NAMALWA (cell line): ENCODE results near the gene GLRA1.
"Not testable (repeated sequence)": the region's sequence is repeated elsewhere in the genome, so short reads cannot be mapped to it uniquely, and the experiment has no call there.

Experiments used
- DNase-seq: peaks from one replicate; pipeline ENCODE4 v3.0.0-alpha.2; 2015; ENCODE audit warnings: low spot score

Gene GLRA1

DNA sequence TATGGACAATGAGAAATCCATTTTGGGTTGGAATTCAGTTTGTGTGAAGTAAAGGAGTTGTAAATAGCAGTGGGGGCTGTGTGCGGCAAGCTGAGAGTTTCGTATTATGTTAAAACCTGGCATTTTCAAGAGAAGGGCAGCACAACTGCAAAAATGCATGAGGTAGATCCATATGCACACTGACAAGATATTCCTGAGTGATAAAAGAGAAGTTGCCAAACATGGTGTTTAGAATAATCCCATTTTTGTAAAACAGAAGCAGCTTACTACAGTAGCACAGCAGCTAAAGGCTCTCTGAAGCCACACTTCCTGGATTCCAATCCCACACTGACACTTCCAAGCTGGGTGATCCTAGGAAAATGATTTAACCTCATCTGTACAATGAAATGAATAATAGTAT lies 11.2 kb downstream of the GLRA1 start:
- DNase-seq: no peak

- no peak for DNase-seq
Measured at GRCh38 chr5:151912360-151912759, 12.3 kb downstream of the GLRA1 start.

DNA sequence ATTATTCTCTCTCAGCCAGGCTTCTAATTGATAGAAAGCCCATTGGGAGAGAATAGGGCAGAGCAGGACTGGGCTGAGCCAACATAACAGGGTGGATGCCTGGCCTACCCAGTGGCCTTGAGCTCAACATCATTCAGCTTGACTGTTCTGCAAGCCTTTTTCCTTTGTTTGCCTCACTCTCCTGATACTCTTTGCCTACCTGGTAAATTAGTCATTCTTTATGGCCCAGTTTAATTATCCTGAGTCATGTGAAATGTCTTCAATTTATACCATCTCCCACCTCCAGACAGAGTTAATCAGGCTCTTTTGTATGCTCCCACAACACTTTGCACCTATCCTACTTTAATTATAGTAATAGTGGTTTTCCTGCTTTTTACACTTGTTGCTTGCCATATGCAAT lies 13.6 kb downstream of the GLRA1 start:
- DNase-seq: no peak

- no peak for DNase-seq
Measured at GRCh38 chr5:151909628-151910027, 15.0 kb downstream of the GLRA1 start.

DNA sequence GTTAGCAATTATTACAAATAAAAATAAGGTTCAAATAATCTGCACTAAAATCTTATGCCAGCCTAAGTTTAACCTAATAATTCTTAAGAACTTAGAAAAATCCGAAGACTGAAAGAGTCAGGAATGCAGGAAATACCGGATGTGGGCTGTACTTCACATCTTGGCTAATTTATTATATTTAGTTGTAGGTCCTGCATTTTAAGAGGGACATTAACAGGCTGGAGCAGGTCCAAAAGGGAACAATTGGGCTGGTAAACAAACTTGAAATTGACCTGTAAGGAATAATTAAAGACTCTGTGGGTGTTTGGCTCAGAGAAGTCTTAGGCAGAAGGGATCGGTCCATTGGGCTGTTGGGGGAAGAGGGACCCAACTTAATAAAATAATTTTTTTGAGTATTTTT lies 18.4 kb downstream of the GLRA1 start:
- DNase-seq: no peak

DNA sequence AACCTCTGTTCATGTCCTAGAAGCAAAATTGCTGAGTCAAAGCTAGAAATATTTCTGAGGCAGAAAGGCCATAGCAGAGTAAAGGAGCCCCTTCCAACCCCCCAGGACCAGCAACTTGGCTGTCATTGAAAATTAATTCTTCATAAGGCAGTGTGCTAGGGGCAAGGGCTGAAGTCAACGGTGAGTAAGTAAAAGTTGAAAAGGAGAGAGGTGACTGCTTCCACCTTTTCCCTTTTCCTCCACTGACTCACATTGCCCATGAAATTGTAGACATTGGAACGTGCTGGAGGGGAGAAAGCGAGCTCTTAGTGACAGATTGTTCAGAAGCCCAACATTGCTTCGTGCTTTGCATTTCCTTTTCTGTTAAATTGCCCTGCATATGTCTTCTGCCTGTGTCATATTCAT lies 19.1 kb downstream of the GLRA1 start:
- no peak for DNase-seq

DNA sequence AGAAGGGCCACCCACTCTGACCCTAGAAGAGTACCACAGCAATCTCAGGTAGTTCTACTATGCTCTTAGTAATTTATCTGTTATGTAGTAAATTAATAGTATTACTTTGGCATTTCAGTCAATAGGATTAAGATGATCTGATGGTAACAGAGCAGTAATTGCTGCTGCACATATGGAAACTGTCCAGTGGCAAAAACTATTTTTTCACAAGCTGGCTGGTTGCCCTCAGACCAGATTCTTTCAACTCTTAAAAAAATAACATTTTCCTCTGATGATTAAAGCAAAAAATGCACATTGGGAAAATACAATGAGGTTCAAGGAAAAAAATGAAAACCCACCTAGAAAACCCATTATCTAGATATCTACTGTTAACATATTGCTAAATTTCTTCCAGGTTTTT lies 19.7 kb downstream of the GLRA1 start:
- DNase-seq: no peak

- no peak for DNase-seq
Measured at GRCh38 chr5:151904127-151904526, 20.5 kb downstream of the GLRA1 start.

DNA sequence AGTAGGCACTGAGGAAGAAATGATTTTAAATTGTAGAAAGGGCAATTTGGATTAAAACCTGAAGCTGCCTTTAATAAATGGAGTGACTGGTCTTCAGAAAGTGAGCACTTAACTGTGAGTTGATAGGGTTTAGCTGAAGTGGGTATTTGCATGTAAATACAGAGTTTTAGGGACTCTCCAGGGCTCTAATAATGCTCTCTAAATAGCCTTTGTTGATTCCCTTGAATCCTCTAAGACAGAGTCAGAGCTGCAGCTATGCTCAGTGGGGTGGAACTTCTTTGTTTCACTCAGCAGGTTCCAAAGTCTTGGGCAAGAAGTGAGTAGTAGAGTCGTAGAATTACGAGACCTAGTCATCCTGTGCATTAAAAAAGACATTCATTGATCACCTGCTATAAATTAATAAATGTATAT lies 21.4 kb downstream of the GLRA1 start:
- no peak for DNase-seq

DNA sequence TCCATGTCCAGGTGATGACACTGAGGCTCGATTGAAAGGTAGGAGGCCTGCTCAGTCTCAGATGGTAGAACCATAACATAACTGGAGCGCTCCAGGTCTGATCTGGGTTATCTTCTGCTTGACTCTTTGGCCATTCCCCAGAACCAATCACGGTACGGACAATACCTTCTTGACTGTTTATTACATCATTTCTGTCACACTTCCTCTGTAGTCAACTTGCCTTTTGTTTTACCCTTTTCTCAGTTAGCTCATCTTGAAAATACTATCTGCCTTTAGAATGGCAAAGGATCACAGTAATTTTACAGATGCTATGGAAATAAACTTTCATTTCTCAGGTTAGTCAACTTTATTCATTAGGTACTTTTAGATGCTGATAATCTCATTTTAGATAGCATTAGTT lies 22.4 kb downstream of the GLRA1 start:
- DNase-seq: no peak

DNA sequence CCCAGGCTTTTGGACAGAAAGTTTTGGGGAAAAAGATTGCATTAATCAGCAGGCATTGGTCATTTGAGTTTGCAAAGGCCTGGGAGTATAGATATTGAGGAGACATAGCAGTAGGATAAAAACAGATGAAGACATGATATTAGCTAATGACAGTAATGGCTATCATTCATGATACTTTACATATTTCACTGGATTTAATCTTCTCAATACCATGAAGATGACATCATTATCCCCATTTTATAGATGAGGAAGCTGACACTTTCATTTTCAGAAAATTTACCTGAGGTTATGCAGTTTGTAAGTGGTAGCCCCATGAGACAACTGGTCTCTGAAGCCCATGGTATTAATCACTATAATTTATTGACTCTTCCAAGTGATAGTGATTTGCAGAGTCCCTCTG lies 23.0 kb downstream of the GLRA1 start:
- no peak for DNase-seq

- no peak for DNase-seq
Measured at GRCh38 chr5:151900891-151901290, 23.8 kb downstream of the GLRA1 start.

- DNase-seq: no peak
Measured at GRCh38 chr5:151899399-151899798, 25.3 kb downstream of the GLRA1 start.

- no peak for DNase-seq
Measured at GRCh38 chr5:151897896-151898295, 26.8 kb downstream of the GLRA1 start.

DNA sequence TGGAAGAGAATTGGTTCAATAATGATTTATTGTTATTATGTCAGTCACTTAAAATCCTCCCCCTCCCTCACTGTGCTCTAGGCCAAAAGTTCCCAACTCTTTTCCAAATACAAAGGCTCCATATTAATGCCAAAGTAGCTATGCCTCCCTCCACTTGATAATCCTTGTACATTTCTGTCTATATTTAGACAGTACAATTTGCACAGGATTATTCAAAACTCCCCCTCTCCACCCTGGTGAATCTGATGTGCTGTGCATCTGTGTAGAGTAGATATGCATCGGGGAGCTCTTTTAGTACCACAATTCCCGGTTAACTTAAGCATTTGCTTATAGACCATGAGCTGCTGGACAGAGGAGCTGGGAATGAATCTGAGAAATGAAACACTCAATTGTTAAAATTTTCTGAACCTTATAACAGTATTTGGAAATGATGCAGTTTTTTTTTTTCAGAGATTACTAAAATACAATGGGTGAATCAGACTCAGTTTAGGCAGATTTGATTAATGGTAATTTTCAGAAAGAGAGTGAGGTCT lies 27.6 kb downstream of the GLRA1 start:
- no peak for DNase-seq

- no peak for DNase-seq
Measured at GRCh38 chr5:151896031-151896691, 28.5 kb downstream of the GLRA1 start.

DNA sequence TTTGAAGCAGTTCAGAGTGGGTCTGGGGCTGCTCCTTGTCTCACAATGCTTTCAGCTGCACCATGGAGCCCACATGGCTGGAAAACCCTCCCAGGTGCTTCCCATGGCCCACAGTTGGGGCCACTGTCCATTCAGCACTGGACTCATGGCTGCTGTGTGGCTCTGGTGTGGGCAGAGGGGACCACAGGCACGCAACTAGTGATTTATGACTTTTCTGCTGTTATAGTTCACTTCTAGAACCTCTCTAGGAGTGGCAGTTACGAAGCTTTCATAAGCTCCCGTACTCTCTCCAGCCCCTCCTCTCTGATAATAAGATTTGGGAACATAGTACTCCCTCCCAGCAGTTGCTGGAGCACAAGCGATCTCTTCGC lies 29.0 kb downstream of the GLRA1 start:
- no peak for DNase-seq

DNA sequence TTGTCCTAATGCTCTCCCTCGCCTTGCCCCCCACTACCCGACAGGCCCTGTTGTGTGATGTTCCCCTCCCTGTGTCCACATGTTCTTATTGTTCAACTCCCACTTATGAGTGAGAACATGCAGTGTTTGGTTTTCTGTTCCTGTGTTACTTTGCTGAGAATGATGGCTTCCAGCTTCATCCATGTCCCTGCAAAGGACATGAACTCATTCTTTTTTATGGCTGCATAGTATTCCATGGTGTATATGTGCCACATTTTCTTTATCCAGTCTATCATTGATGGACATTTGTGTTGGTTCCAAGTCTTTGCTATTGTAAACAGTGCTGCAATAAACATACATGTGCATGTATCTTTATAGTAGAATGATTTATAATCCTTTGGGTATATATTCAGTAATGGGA lies 31.2 kb downstream of the GLRA1 start:
- not testable (repeated sequence) for DNase-seq

- no peak for DNase-seq
Measured at GRCh38 chr5:151892393-151892792, 32.3 kb downstream of the GLRA1 start.

- DNase-seq: no peak
Measured at GRCh38 chr5:151890299-151890698, 34.4 kb downstream of the GLRA1 start.

DNA sequence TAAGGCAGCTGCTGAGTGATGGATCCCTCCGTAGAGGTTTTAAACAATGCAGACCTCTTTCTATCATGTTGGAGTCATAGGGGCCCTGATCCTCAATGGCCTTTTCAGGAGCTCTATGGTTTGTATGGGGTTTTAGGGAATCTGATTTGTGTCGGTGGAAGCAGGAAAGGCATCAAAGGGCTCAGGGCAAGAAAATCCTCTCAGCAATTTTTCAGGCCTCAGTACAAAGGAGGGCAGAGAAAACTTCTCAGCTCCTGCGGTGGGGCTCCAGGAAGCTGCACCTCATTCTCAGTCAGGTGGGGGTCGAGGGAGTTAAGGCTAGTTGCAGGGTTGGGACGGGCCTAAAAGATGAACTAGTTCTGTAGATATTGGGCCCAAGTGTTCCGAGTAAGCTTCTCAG lies 35.0 kb downstream of the GLRA1 start:
- no peak for DNase-seq

- DNase-seq: no peak
Measured at GRCh38 chr5:151886546-151887275, 37.9 kb downstream of the GLRA1 start.

GRCh38 chr5:151885138-151885908 lies 39.3 kb downstream of the GLRA1 start:
- no peak for DNase-seq
